Spinal cord (tissue), 10 donors: ENCODE results near the gene LILRA1. TPM values are rescaled to one million over a fixed set of nuclear protein-coding genes. Genes with fewer than 3 reads are reported as not detected.
"Not testable (repeated sequence)": the region's sequence is repeated elsewhere in the genome, so short reads cannot be mapped to it uniquely, and the experiment has no call there.

Experiments
- DNase-seq, 6 donors: peaks; one replicate each; pipeline versions ENCODE4 v3.0.0 to v3.0.0-alpha.2; 2013 to 2015; ENCODE audit warnings: low spot score in 6 of 6, low read depth in 4 of 6
- H3K27ac ChIP-seq: one replicate; pipeline ENCODE4 v1.5.1; 2013; ENCODE audit warnings: low read depth, low read length, control low read depth
- H3K27me3 ChIP-seq: one replicate; pipeline ENCODE4 v1.6.1; 2013; ENCODE audit warnings: low read length; ENCODE audit not compliant: control insufficient read depth, insufficient read depth
- H3K36me3 ChIP-seq: one replicate; pipeline ENCODE4 v1.6.1; 2013; ENCODE audit warnings: low read length; ENCODE audit not compliant: control insufficient read depth, insufficient read depth
- H3K4me1 ChIP-seq: one replicate; pipeline ENCODE4 v1.6.1; 2013; ENCODE audit warnings: low read length; ENCODE audit not compliant: control insufficient read depth, insufficient read depth
- H3K4me3 ChIP-seq: one replicate; pipeline ENCODE4 v1.5.1; 2013; ENCODE audit warnings: low read depth, low read length, control low read depth
- H3K9me3 ChIP-seq: one replicate; pipeline ENCODE4 v1.6.1; 2013; ENCODE audit warnings: low read length; ENCODE audit not compliant: control insufficient read depth, insufficient read depth
- WGBS: methylation state at CpG from one replicate; pipeline ENCODE4 v1.1.5; 2013; ENCODE audit warnings: missing lambda C conversion rate; ENCODE audit not compliant: insufficient coverage; 5-methylcytosine and 5-hydroxymethylcytosine counted together
- long read RNA-seq, 4 donors: transcript quantifications; one replicate each; lab custom pipeline, GENCODE V29; 2026
- polyA plus RNA-seq, 2 donors: library from polyadenylated mRNA; unstranded; fragments of 120-200 nt; gene quantifications; one replicate each; pipeline ENCODE4 v1.2.1, GENCODE V29; 2013; ENCODE audit not compliant: insufficient read length in 2 of 2
- total RNA-seq, 2 donors: library from RNA; depleted of rRNA in 1 of 2; stranded (reverse); fragments of 120-200 nt in 1 of 2; fragments of >200 nt in 1 of 2; gene quantifications; one replicate each; pipeline versions ENCODE4 v1.2.3 to v1.2.4, GENCODE V29; 2013 to 2014
- donor health status: healthy.

The LILRA1 gene
- total RNA-seq (under 1 TPM; 0.83 to 0.99 TPM), polyA plus RNA-seq (1 to 10 TPM in 1 of 2 donors, under 1 TPM in 1; 0.72 to 1.4 TPM)
- long read RNA-seq, donor 1, result 0 reads
- long read RNA-seq, donor 2, result 0 reads
- long read RNA-seq, donor 3, result 0 reads
- long read RNA-seq, donor 4, result 0 reads

DNA sequence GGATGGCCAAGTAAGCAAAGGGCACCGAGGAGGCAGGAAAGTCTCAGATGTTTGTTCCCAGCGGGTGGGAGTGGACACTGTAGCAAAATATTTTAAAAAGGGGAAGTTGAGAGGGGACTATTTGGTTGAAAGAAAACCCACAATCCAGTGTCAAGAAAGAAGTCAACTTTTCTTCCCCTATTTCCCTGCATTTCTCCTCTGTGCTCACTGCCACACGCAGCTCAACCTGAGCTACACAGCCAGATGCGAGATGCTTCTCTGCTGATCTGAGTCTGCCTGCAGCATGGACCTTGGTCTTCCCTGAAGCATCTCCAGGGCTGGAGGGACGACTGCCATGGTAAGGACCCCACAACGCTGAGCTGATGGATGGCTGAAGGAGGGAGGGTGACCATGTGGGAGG lies at the start of gene LILRA1:
Gene LILRA1 (plus strand): TSS at position 188 of the 400 bp plus-strand sequence. CDS start 613 bp downstream, outside the sequence.
- not testable (repeated sequence) for H3K9me3 ChIP-seq, H3K27ac ChIP-seq, H3K27me3 ChIP-seq, H3K4me3 ChIP-seq, DNase-seq, H3K4me1 ChIP-seq, H3K36me3 ChIP-seq
- WGBS, result 60% methylated on average over 5 of the region's 6 CpGs

DNA sequence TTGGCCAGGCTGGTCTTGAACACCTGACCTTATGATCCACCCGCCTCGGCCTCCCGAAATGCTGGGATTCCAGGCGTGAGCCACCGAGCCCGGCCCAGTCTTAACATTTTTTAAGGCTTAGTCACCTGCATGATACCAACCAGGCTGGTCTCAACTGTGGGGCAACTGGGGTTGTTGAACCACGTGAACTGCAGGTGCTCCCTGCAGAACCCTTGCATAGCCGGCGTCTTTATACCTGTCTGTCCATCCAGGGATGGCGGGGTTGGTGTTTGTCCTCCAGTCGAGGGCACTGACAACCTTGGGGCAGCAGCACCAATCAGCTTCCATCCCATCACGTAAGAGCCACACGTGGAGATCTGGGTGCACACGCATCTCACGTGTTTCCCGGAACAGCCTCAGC lies 44.6 kb upstream of the LILRA1 start:
- 85% methylated on average over 15 of the region's 16 CpGs for WGBS
- no peak overlapping the region for H3K27ac ChIP-seq
- H3K36me3 ChIP-seq, result no peaks in the 10 kb centered on the region
- no peaks in the 10 kb centered on the region for H3K9me3 ChIP-seq
- H3K4me1 ChIP-seq, result no peaks in the 10 kb centered on the region
- H3K4me3 ChIP-seq, result no peak overlapping the region
- no peak for DNase-seq
- no peaks in the 10 kb centered on the region for H3K27me3 ChIP-seq

- H3K9me3 ChIP-seq, result no peaks in the 10 kb centered on the region
- H3K36me3 ChIP-seq, result no peaks in the 10 kb centered on the region
- H3K4me3 ChIP-seq, result no peak overlapping the region
- 80% methylated on average over 14 of the region's 14 CpGs for WGBS
- DNase-seq, result no peak
- no peak overlapping the region for H3K27ac ChIP-seq
- H3K4me1 ChIP-seq, result no peaks in the 10 kb centered on the region
- H3K27me3 ChIP-seq, result no peaks in the 10 kb centered on the region
Measured at GRCh38 chr19:54549224-54549623, 44.2 kb upstream of the LILRA1 start.

DNA sequence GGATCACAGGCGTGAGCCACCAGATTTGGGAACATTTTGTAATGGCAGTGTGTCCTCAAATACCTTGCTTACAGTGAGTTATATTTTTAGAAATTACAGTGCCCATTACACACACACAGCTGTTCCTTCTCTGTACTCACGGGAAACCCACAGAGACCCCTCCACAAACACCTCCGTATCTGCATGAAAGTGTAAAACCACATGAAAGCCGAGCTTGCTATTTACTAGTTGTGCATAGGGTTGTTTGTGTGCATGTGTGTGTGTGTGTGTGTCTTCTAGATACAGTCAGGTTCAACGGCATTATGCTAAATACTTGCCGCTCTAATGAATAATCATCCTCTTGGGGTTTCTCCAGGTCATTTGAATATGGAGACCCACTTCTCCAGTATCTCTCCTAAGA lies 42.1 kb upstream of the LILRA1 start:
- 100% methylated on average over 2 of the region's 6 CpGs for WGBS
- H3K9me3 ChIP-seq, result no peaks in the 10 kb centered on the region
- no peak overlapping the region for H3K4me3 ChIP-seq
- no peaks in the 10 kb centered on the region for H3K36me3 ChIP-seq
- DNase-seq, result no peak
- H3K4me1 ChIP-seq, result no peaks in the 10 kb centered on the region
- H3K27me3 ChIP-seq, result no peaks in the 10 kb centered on the region
- H3K27ac ChIP-seq, result no peak overlapping the region

DNA sequence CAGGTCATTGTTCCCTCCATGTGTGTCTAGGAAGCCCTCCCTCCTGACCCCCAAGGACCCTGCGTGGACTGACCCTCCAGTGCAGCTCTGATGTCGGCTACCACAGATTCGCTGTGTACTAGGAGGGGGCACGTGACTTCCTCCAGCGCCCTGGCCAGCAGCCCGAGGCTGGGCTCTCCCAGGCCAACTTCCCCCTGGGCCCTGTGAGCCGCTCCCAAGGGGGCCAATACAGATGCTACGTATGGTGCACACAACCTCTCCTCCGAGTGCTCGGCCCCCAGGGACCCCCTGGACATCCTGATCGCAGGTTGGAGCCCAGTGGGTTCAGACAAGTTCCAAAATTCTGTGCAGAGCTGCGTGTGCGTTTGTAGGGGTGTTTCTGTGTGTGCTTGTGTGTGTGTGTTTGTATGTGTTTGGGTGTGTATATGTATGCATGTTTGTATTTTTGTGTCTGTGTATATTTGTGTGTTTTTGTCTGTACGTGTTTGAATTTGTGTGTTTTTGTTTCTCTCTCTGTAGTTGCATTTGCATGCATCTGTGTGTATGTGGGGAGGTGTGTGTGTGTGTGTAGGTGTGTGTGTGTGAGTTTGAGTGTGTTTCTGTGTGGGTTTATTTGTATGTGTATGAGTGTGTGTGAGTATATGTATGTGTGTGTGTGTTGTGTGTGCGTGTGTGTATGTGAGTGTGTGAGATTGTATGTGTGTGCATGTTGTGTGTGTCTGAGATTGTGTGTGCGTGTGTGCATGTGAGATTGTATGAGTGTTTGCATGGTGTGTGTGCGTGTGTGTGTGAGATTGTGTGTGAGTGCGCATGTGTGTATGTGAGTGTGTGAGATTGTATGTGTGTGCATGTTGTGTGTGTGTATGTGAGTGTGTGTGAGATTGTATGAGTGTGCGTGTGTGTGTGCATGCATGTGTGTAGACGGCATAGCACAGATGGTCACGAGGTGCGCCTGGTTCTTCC lies 41.2 kb upstream of the LILRA1 start:
- Histone ChIP-seq H3K4me1 (no peaks in the 10 kb centered on the region), H3K27ac (no peak overlapping the region), H3K27me3 (no peaks in the 10 kb centered on the region), H3K9me3 (no peaks in the 10 kb centered on the region), H3K4me3 (no peak overlapping the region), H3K36me3 (no peaks in the 10 kb centered on the region)
- DNase-seq, result no peak
- 82% methylated on average over 22 of the region's 22 CpGs for WGBS

DNA sequence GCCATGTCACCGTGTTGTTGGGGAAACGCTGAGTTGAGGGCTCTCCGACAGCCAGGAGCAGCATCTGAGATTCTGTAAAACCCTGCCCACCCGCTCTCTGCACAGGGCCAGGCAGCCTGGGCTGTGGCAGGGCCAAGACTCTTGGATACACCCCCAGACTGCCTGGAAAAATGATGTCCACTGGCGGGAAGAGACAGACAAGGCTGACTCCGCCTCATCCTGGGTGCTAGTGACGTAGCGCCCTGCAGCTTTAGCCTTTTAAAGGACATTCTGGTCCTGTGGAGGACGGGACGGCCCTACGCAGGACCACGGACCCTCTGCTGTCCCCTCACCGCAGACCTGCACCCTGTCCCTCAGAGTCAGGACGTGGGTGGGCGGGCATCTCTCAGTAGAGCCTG lies 40.5 kb upstream of the LILRA1 start:
- no peaks in the 10 kb centered on the region for H3K27me3 ChIP-seq
- H3K36me3 ChIP-seq, result no peaks in the 10 kb centered on the region
- H3K27ac ChIP-seq, result no peak overlapping the region
- no peak overlapping the region for H3K4me3 ChIP-seq
- 84% methylated on average over 15 of the region's 15 CpGs for WGBS
- no peaks in the 10 kb centered on the region for H3K4me1 ChIP-seq
- H3K9me3 ChIP-seq, result no peaks in the 10 kb centered on the region
- no peak for DNase-seq

GRCh38 chr19:54554006-54554405 lies 39.4 kb upstream of the LILRA1 start:
- no peak overlapping the region for H3K4me3 ChIP-seq
- no peaks in the 10 kb centered on the region for H3K4me1 ChIP-seq
- 78% methylated on average over 5 of the region's 10 CpGs for WGBS
- H3K9me3 ChIP-seq, result no peaks in the 10 kb centered on the region
- no peak overlapping the region for H3K27ac ChIP-seq
- no peaks in the 10 kb centered on the region for H3K36me3 ChIP-seq
- no peaks in the 10 kb centered on the region for H3K27me3 ChIP-seq
- DNase-seq, result no peak

DNA sequence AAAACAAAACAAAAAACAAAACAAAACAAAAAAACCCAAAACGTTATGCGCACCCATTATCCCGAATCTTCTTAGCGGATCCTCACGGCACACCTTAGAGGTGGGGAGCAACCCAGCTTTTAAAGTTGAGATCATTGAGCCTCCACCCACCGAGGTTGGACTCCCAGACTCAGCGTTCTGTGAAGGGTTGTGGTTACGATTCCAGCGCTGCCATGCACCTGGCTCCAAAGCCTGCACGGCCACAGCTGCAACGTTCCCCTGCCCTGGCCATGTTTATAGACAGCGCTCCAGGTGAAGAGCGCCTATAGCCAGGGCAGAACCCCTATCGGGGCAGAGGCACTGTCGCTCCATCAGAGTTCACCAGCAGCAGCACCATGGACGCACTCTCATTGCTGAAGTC lies 38.5 kb upstream of the LILRA1 start:
- WGBS, result 88% methylated on average over 15 of the region's 16 CpGs
- Histone ChIP-seq H3K27ac (no peak overlapping the region), H3K27me3 (no peaks in the 10 kb centered on the region), H3K4me1 (no peaks in the 10 kb centered on the region), H3K4me3 (no peak overlapping the region), H3K36me3 (no peaks in the 10 kb centered on the region), H3K9me3 (no peaks in the 10 kb centered on the region)
- no peak for DNase-seq

GRCh38 chr19:54556194-54556593 lies 37.2 kb upstream of the LILRA1 start:
- Histone ChIP-seq H3K27ac (no peak overlapping the region), H3K27me3 (no peaks in the 10 kb centered on the region), H3K9me3 (no peaks in the 10 kb centered on the region), H3K4me1 (no peaks in the 10 kb centered on the region), H3K4me3 (no peak overlapping the region), H3K36me3 (no peaks in the 10 kb centered on the region)
- WGBS, result no CpG with 5 or more reads among the region's 1 CpG
- DNase-seq, result no peak

GRCh38 chr19:54558339-54558738 lies 35.1 kb upstream of the LILRA1 start:
- Histone ChIP-seq H3K4me1 (no peaks in the 10 kb centered on the region), H3K9me3 (no peaks in the 10 kb centered on the region), H3K27me3 (no peaks in the 10 kb centered on the region), H3K36me3 (no peaks in the 10 kb centered on the region), H3K4me3 (no peak overlapping the region), H3K27ac (no peak overlapping the region)
- WGBS, result 61% methylated on average over 2 of the region's 3 CpGs
- DNase-seq, result no peak
